Caco-2 (cell line): ENCODE results near the gene MANSC4. TPM values are rescaled to one million over a fixed set of nuclear protein-coding genes. Genes with fewer than 3 reads are reported as not detected.

Experiments used
- BruUV-seq: library from RNA; stranded (reverse); fragments of 400-500 nt; replicated peaks from 2 replicates; lab custom pipeline; 2021; lab: Mats Ljungman, UMichigan
- CTCF ChIA-PET: fragments of 300-600 bp; sonication (Branson Sonifier 250); formaldehyde crosslinking; loops from one replicate; lab custom pipeline; 2022; ENCODE audit warnings: antibody characterized with exemption; lab: Charles Lee
- POLR2A ChIA-PET: fragments of 300-600 bp; sonication (Branson Sonifier 250); formaldehyde crosslinking; loops from one replicate; lab custom pipeline; 2022; ENCODE audit warnings: antibody characterized with exemption; lab: Charles Lee
- DNase-seq, 2 experiments: peaks; one replicate each; pipeline versions ENCODE4 v3.0.0 to v3.0.0-alpha.2; 2020 to 2022
- H3K27me3 ChIP-seq: replicated peaks from 2 replicates; pipeline ENCODE4 v1.6.0; 2011; ENCODE audit warnings: low read length; ENCODE audit not compliant: control insufficient read depth, insufficient read depth
- H3K36me3 ChIP-seq: 2 replicates; pipeline ENCODE4 v1.5.1; 2011; ENCODE audit warnings: low read length; ENCODE audit not compliant: control insufficient read depth, insufficient read depth
- H3K4me1 ChIP-seq: fragments of 250-450 bp; sonication (Bioruptor Pico); 2 replicates; pipeline ENCODE4 v1.5.1; 2020; ENCODE audit warnings: mild to moderate bottlenecking
- H3K4me3 ChIP-seq: 2 replicates; pipeline ENCODE4 v1.5.1; 2011; ENCODE audit warnings: low read depth, mild to moderate bottlenecking, control low read depth, low read length
- H3K9me3 ChIP-seq: fragments of 250-450 bp; sonication (Bioruptor Pico); 2 replicates; pipeline ENCODE4 v1.5.1; 2020; ENCODE audit warnings: mild to moderate bottlenecking, moderate library complexity
- H3K27ac Mint-ChIP-seq: one replicate; pipeline ENCODE4 v1.8.0; 2022; ENCODE audit warnings: mixed read lengths; ENCODE audit not compliant: unreplicated experiment
- H3K27me3 Mint-ChIP-seq: one replicate; pipeline ENCODE4 v1.8.0; 2022; ENCODE audit warnings: mixed read lengths; ENCODE audit not compliant: insufficient read depth, unreplicated experiment
- H3K36me3 Mint-ChIP-seq: one replicate; pipeline ENCODE4 v1.8.0; 2022; ENCODE audit warnings: mild to moderate bottlenecking, mixed read lengths; ENCODE audit not compliant: insufficient read depth, unreplicated experiment
- H3K4me1 Mint-ChIP-seq: one replicate; pipeline ENCODE4 v1.8.0; 2022; ENCODE audit warnings: low read depth, mixed read lengths; ENCODE audit not compliant: unreplicated experiment
- H3K4me3 Mint-ChIP-seq: one replicate; pipeline ENCODE4 v1.8.0; 2022; ENCODE audit warnings: mild to moderate bottlenecking, moderate library complexity, mixed read lengths; ENCODE audit not compliant: unreplicated experiment
- H3K9me3 Mint-ChIP-seq: one replicate; pipeline ENCODE4 v1.8.0; 2022; ENCODE audit warnings: mixed read lengths; ENCODE audit not compliant: unreplicated experiment
- CTCF ChIP-seq, 2 experiments: fragments of 200-600 bp in 1 of 2; IDR thresholded peaks; 1 replicate in 1 of 2; 2 replicates in 1 of 2; pipeline versions ENCODE4 v1.5.1 to v1.8.0; 2011 to 2022; ENCODE audit warnings: antibody characterized with exemption in 1 of 2, control low read depth in 1 of 2, inconsistent platforms in 1 of 2, low read depth in 1 of 2, low read length in 1 of 2, mild to moderate bottlenecking in 1 of 2, moderate library complexity in 1 of 2; ENCODE audit not compliant: insufficient read depth in 1 of 2, severe bottlenecking in 1 of 2, unreplicated experiment in 1 of 2
- intact Hi-C: fragments of 100-400 bp; cut with micrococcal nuclease; formaldehyde crosslinking; loops from one replicate; pipeline ENCODE4 v1.10.0; 2022; ENCODE audit not compliant: unreplicated experiment
- total RNA-seq: library from RNA; stranded (reverse); gene quantifications from 2 replicates; pipeline ENCODE4 v1.2.3, GENCODE V29; 2022

Gene MANSC4
- total RNA-seq, 1 experiment from 2014 or later = not detected

- no TSS peak for BruUV-seq
- Mint-ChIP-seq H3K27me3 (no peaks in the 10 kb centered on the region), H3K4me3 (no peak overlapping the region), H3K36me3 (peaks cover 61% of the 10 kb centered on the region), H3K9me3 (no peaks in the 10 kb centered on the region), H3K27ac (no peak overlapping the region), H3K4me1 (no peaks in the 10 kb centered on the region)
- intact Hi-C loops = loop anchor here (1.0 to 10.0 kb wide), 6 partner anchors 48 to 1231 kb away; no protein-coding TSS in a partner anchor
- no peaks in the 10 kb centered on the region for H3K27me3 ChIP-seq
- no peak for TF ChIP-seq CTCF (IDR thresholded peaks at IDR 0.05; ENCODE audit: insufficient read depth in 1 of 2, low read depth in 1 of 2, low read length in 1 of 2, severe bottlenecking in 1 of 2, unreplicated experiment in 1 of 2)
- no peak overlapping the region for H3K4me3 ChIP-seq
- peaks cover 3% of the 10 kb centered on the region; the same call in 1 of the 2 replicates for H3K36me3 ChIP-seq
- H3K9me3 ChIP-seq = no peaks in the 10 kb centered on the region
- no peaks in the 10 kb centered on the region for H3K4me1 ChIP-seq
- DNase-seq = no peak
- POLR2A ChIA-PET = no interaction called here
- CTCF ChIA-PET = interaction anchor here (0.6 to 1.1 kb wide), 3 partner anchors 9 to 207 kb away, joined by 5 to 6 read pairs (median 5); no protein-coding TSS in a partner anchor
These were observed 46.2 kb downstream of the MANSC4 start for GRCh38 chr12:27733791-27734190.

- CTCF ChIA-PET = interaction anchor here (0.6 to 1.1 kb wide), 3 partner anchors 9 to 208 kb away, joined by 5 to 6 read pairs (median 5); no protein-coding TSS in a partner anchor
- Mint-ChIP-seq H3K27me3 (no peaks in the 10 kb centered on the region), H3K4me3 (no peak overlapping the region), H3K27ac (no peak overlapping the region), H3K9me3 (no peaks in the 10 kb centered on the region), H3K36me3 (peaks cover 55% of the 10 kb centered on the region), H3K4me1 (no peaks in the 10 kb centered on the region)
- Histone ChIP-seq H3K9me3 (no peaks in the 10 kb centered on the region), H3K36me3 (peaks cover 3% of the 10 kb centered on the region; the same call in 1 of the 2 replicates), H3K4me3 (no peak overlapping the region), H3K27me3 (no peaks in the 10 kb centered on the region), H3K4me1 (no peaks in the 10 kb centered on the region)
- peak; percentile 89 to 93 for TF ChIP-seq CTCF (IDR thresholded peaks at IDR 0.05; ENCODE audit: insufficient read depth in 1 of 2, low read depth in 1 of 2, low read length in 1 of 2, severe bottlenecking in 1 of 2, unreplicated experiment in 1 of 2)
- intact Hi-C loops = loop anchor here (1.0 to 10.0 kb wide), 6 partner anchors 48 to 1232 kb away; no protein-coding TSS in a partner anchor
- peak in 1 of 2 experiments; percentile 49 for DNase-seq
- POLR2A ChIA-PET = interaction anchor here (1.1 kb wide), 1 partner anchor 46 kb away, joined by 9 read pairs; no protein-coding TSS in a partner anchor
- no TSS peak for BruUV-seq
These were observed 46.9 kb downstream of the MANSC4 start for GRCh38 chr12:27733052-27733656.

GRCh38 chr12:27732281-27732680 is 47.8 kb downstream of the MANSC4 start:
- H3K27me3 ChIP-seq = no peaks in the 10 kb centered on the region
- ChIA-PET CTCF (no interaction called here), POLR2A (interaction anchor here (1.1 kb wide), 1 partner anchor 47 kb away, joined by 9 read pairs; no protein-coding TSS in a partner anchor)
- H3K9me3 ChIP-seq = no peaks in the 10 kb centered on the region
- Mint-ChIP-seq H3K9me3 (no peaks in the 10 kb centered on the region), H3K36me3 (peaks cover 51% of the 10 kb centered on the region), H3K27ac (no peak overlapping the region), H3K4me3 (no peak overlapping the region), H3K27me3 (no peaks in the 10 kb centered on the region), H3K4me1 (no peaks in the 10 kb centered on the region)
- H3K4me3 ChIP-seq = no peak overlapping the region
- H3K36me3 ChIP-seq = peaks cover 3% of the 10 kb centered on the region; the same call in 1 of the 2 replicates
- DNase-seq = peak; percentile 63 to 65
- no TSS peak for BruUV-seq
- TF ChIP-seq CTCF (IDR thresholded peaks at IDR 0.05; ENCODE audit: insufficient read depth in 1 of 2, low read depth in 1 of 2, low read length in 1 of 2, severe bottlenecking in 1 of 2, unreplicated experiment in 1 of 2) = peak; percentile 47 to 67
- intact Hi-C loops = loop anchor here (10.0 kb wide), 1 partner anchor 1233 kb away; no protein-coding TSS in a partner anchor
- H3K4me1 ChIP-seq = no peaks in the 10 kb centered on the region
